Measurements from ENCODE around the gene BSN. TPM values are rescaled to one million over a fixed set of nuclear protein-coding genes. Genes with fewer than 3 reads are reported as not detected.
"Not testable (repeated sequence)": the region's sequence is repeated elsewhere in the genome, so short reads cannot be mapped to it uniquely, and the experiment has no call there.

The BSN gene
- total and polyA plus RNA-seq, 7 donors = under 0.01 to 0.81 (median 0.61) TPM; not detected in 1

DNA sequence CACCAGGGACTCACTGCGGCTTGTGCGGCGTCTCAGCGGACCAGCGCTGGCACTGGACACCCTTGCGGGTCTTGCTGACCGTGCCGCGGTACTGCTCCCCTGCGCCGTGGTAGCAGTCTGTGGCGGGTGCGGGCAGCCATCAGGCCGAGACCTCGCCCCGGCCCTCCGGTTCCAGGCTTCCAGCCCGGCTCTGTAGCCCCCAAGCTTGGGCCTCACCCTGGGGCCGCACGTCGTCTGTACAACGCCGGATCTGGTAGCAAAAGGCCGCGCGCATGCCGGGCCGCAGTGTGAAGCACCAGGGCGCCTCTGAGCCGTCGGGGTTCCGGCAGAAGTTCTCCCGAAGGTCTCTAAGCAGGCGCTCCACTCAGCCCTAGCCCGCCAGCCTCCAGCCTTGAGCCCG is 131.6 kb downstream of the BSN start:
- peaks cover 0 to 32% (median 25%) of the 10 kb centered on the region in 4 donors for H3K4me1 ChIP-seq
- intact Hi-C loops (cut with DNase I); H3K9me3 ChIP-seq; H3K4me3 ChIP-seq; H3K27ac ChIP-seq; DNase-seq: not testable (repeated sequence)
- peaks cover 10 to 38% (median 26%) of the 10 kb centered on the region in 4 donors for H3K36me3 ChIP-seq
- WGBS, 2 donors = 28 to 42% methylated on average over 35 to 36 of the region's 36 CpGs
- H3K27me3 ChIP-seq = peaks cover 0 to 28% (median 15%) of the 10 kb centered on the region in 3 donors

DNA sequence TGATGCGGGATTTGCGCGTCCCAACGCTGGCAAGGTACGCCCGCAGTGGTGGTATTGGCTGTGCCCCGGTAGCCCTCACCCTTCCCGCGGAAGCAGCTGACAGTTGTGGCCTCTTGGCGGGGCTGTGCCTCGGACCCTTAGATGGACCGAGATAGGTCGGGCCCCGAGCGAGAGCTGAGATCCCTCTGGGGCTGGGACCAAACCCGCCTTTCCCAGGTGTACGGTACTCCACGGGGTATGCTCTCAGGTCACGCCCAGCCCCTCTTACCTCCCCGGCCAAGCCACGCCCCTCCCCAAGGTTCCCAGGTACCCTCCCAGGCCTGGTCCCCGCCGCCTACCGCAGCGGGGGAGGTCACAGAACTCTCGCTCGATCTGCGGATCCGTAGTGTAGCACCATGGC is 132.1 kb downstream of the BSN start:
- Histone ChIP-seq H3K36me3 (peaks cover 6 to 33% (median 21%) of the 10 kb centered on the region in 4 donors), H3K4me1 (peaks cover 0 to 37% (median 30%) of the 10 kb centered on the region in 4 donors), H3K4me3 (peak overlapping the region in 3 of 4 donors; percentile 15 to 21 (median 19)), H3K27me3 (peaks cover 0 to 28% (median 15%) of the 10 kb centered on the region in 3 donors)
- peak; percentile 82 for DNase-seq
- H3K9me3 ChIP-seq; intact Hi-C loops (cut with DNase I); H3K27ac ChIP-seq: not testable (repeated sequence)
- WGBS, 2 donors = 3 to 5% methylated on average over 25 of the region's 29 CpGs

DNA sequence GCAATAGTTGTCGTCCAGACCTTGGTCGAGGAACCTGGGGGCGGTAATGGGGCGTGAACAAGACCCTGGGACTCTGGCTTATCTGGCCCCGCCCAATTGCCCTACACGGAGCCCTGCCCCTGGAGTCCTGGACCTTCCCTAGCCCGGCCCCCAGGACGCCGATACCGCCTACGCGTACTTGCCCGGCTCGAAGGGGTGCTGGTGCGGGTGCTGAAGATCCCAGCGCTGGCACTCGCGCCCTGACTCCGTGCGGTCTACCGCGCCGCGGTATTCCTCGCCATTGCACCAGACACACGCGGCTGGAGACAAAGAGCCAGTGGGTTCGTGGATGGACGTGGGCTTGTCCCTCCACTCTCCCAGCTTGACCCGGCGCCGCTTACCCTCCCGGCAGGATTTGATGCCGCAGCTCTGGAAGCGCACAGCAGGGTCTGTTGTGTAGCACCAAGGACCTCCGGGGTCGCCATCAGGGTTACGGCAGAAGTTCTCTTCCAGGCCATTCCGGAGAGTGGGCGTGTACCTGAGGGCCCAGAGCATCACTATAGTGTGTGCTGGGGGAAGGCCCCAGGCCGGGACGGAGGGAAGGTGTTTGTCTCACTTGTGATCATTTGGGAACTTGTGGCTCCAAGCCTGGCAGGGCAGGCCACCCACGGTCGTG is 132.6 kb downstream of the BSN start:
- WGBS, 2 donors = 7 to 15% methylated on average over 44 of the region's 44 CpGs
- H3K9me3 ChIP-seq; intact Hi-C loops (cut with DNase I); DNase-seq; H3K27ac ChIP-seq: not testable (repeated sequence)
- Histone ChIP-seq H3K27me3 (peaks cover 0 to 28% (median 15%) of the 10 kb centered on the region in 3 donors), H3K36me3 (peaks cover 6 to 27% (median 20%) of the 10 kb centered on the region in 4 donors), H3K4me1 (peaks cover 0 to 39% (median 34%) of the 10 kb centered on the region in 4 donors), H3K4me3 (peak overlapping the region in 3 of 4 donors; percentile 15 to 21 (median 19))

DNA sequence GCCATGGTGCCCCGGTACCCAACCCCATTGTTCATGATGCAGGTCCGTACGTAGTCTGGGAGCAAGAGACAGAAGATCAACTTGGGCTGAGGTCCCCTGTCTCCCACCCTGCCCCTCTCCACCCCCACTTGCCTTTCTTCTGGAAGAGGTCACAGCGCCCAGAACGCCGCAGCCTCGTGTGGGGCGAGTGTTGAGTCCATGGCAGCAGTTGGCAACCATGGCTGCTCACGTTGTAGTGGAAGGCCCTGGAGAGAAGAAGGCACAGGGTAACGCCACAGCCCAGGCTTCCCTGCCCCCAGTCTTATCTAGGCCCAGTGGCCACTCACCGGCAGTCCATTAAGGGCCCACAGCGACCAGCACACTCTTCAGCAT is 133.1 kb downstream of the BSN start:
- H3K36me3 ChIP-seq = peaks cover 6 to 22% (median 14%) of the 10 kb centered on the region in 4 donors
- H3K4me3 ChIP-seq; intact Hi-C loops (cut with DNase I); H3K9me3 ChIP-seq; H3K27ac ChIP-seq; DNase-seq: not testable (repeated sequence)
- peaks cover 0 to 39% (median 34%) of the 10 kb centered on the region in 4 donors for H3K4me1 ChIP-seq
- peaks cover 0 to 28% (median 15%) of the 10 kb centered on the region in 3 donors for H3K27me3 ChIP-seq
- WGBS, 2 donors = 90 to 94% methylated on average over 12 of the region's 12 CpGs

DNA sequence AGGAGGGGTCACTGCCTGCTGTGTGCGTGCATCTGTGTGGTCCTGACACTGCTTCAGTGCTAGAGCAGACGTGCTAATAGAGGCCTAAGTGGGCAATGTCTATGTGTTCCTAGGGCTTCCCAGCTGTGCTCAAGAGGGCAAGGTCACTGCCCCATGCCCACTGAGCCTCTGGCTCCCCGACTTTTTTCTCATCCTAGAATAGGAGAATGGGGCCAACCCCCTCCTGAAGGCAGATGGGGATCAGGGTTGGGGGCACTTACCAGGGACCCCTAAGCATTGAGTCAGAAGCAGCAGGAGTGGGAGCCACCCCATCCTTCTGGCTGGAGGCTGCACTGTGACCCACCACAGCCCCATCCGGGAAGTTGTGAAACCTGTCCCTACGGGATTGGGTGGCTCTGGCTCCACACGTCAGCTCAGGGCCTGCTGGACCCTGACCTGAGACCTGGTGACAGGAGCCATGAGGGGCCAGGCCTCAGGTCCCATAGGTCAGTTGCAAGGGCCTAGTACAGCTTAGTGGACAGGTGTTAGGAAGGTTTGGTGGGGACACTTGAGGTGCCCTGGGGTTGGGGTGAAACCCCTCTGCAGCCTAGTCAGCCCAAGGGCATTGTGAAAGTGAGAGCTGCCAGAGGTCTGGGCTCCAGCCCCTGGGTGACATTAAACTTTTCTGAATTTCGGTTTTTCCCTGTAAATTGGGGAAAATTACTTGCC is 134.2 kb downstream of the BSN start:
- WGBS, 2 donors = 42 to 74% methylated on average over 7 of the region's 7 CpGs
- H3K27me3 ChIP-seq = peaks cover 0 to 28% (median 15%) of the 10 kb centered on the region in 3 donors
- H3K9me3 ChIP-seq; intact Hi-C loops (cut with DNase I); DNase-seq: not testable (repeated sequence)
- H3K4me1 ChIP-seq = peaks cover 0 to 39% (median 34%) of the 10 kb centered on the region in 4 donors
- H3K36me3 ChIP-seq = peaks cover 3 to 11% (median 4%) of the 10 kb centered on the region in 4 donors
- peak overlapping the region; percentile 82 to 95 (median 86) for H3K4me3 ChIP-seq
- peak overlapping the region; percentile 64 to 81 (median 80) for H3K27ac ChIP-seq

DNA sequence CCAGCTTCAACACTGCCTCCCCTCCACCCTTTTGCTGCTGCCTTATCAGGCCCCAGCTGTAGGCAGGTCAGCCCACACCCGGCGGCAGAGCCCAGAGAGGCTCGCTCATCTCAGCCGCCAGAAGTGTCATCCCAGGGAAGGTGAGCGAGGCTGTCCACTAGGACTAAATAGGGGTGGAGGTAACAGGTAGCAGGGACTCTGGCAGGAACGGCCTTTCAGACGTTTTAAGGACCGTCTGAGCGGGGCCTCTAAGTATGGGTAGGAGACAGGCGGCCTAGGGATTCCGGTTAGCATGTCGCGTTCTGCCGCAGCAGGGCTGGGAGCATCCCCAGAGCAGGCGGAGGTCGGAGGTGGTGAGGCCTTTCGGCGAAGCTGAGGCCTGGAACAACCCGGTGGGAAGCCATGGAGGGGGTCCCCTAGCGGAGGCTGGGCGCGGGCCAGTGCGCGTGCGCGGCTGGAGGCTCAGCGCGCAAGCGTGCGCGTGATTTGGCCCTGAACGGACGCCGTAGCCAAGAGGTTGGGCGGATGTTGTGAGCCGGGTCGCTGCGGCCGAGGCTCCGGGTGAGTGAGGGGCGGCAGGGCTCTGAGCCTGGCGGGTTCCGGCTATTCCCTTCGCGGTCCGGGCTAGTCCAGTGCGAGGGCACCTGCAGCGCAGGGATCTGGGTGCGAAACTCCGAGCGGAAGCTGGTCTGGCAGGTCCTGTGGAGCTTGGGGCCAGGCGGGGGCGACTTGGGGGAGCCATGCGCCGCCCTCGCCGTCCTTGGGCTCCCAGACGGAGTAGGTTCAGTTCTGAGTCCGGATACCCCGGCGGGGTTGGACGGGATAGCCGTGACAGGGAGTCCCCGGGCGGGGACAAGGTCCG is 135.0 kb downstream of the BSN start, which contains the start of the genes MST1 and RNF123:
Gene MST1, minus strand, starts transcription at position 429 of the 862 bp plus-strand sequence. CDS start 783 bp downstream, outside the sequence.
Gene RNF123, plus strand, starts transcription at position 512 of the 862 bp plus-strand sequence. CDS start 1,609 bp downstream, outside the sequence.
- Histone ChIP-seq H3K9me3 (no peaks in the 10 kb centered on the region), H3K27me3 (peaks cover 0 to 28% (median 15%) of the 10 kb centered on the region in 3 donors), H3K27ac (peak within 1 kb of the TSS; percentile 64 to 81 (median 80)), H3K4me1 (peaks cover 0 to 39% (median 34%) of the 10 kb centered on the region in 4 donors), H3K4me3 (peak within 1 kb of the TSS; percentile 82 to 95 (median 86)), H3K36me3 (peaks cover 0 to 3% (median 0%) of the 10 kb centered on the region in 4 donors)
- intact Hi-C loops (cut with DNase I) = no loop called here
- no peak for TF ChIP-seq EP300 (IDR thresholded peaks at IDR 0.05)
- TF ChIP-seq, protein P1, sequence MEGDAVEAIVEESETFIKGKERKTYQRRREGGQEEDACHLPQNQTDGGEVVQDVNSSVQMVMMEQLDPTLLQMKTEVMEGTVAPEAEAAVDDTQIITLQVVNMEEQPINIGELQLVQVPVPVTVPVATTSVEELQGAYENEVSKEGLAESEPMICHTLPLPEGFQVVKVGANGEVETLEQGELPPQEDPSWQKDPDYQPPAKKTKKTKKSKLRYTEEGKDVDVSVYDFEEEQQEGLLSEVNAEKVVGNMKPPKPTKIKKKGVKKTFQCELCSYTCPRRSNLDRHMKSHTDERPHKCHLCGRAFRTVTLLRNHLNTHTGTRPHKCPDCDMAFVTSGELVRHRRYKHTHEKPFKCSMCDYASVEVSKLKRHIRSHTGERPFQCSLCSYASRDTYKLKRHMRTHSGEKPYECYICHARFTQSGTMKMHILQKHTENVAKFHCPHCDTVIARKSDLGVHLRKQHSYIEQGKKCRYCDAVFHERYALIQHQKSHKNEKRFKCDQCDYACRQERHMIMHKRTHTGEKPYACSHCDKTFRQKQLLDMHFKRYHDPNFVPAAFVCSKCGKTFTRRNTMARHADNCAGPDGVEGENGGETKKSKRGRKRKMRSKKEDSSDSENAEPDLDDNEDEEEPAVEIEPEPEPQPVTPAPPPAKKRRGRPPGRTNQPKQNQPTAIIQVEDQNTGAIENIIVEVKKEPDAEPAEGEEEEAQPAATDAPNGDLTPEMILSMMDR (IDR thresholded peaks at IDR 0.05) = no peak
- peak in 1 of 2 donors; percentile 18 for TF ChIP-seq POLR2A (IDR thresholded peaks at IDR 0.05)
- peak; percentile 52 to 85 (median 82) for TF ChIP-seq POLR2AphosphoS5 (IDR thresholded peaks at IDR 0.05)
- peak; percentile 93 for DNase-seq
- 1 to 2% methylated on average over 66 of the region's 66 CpGs for WGBS, 2 donors

DNA sequence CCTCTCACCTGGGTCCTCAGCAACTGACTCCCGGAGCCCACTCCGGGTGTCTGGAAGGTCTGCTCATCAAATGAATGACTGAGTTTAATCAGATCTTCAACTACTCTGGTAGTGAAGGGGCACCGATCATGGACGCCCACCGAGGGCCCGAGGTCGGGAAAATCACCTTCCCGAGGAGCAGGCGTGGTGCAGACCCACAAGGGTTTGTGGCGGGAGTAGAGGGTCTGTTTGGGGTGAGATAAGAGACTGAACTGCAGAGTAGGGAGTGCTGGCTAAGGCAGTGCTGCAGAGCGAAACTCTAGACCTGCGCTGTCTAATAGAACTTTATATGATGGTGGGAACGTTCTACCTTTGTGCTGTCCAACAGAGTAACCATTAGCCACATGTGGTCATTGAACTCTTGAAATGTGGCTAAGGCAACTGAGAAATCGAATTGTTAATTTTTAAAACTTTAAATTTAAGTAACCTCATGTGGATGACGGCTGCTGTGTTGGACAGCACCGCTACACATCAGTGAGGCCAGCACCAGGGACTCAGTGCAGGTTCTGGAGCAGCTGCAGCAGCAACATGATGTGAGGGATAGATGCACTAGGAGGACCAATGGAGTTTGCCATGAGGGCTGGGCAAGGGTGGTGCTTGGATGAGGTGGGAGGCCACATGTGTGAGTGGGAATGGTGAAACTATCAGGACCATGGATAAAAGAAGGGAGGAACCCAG is 135.8 kb downstream of the BSN start:
- H3K36me3 ChIP-seq; DNase-seq; intact Hi-C loops (cut with DNase I); H3K9me3 ChIP-seq: not testable (repeated sequence)
- H3K4me3 ChIP-seq = peak overlapping the region; percentile 82 to 95 (median 86)
- peaks cover 0 to 28% (median 15%) of the 10 kb centered on the region in 3 donors for H3K27me3 ChIP-seq
- H3K4me1 ChIP-seq = peaks cover 0 to 39% (median 34%) of the 10 kb centered on the region in 4 donors
- WGBS, 2 donors = 6 to 7% methylated on average over 16 of the region's 16 CpGs
- peak overlapping the region; percentile 64 to 81 (median 80) for H3K27ac ChIP-seq

DNA sequence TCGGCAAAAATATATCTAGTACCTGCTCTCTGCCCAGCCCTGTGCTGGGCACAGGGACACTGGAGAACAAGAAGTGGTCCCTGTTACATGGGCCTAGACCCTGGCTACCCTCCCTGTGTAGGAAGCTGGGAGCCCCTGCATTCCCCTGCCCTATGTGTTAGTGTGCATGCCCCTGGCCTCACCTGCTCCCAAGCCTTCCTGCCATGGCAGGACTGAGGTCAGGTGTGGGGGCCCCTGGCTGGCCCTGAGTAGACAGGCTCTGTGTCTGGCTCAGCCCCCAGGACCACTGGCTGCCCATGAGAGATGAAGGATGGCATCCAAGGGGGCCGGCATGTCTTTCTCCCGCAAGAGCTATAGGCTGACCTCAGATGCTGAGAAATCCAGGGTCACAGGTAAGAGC is 136.6 kb downstream of the BSN start:
- intact Hi-C loops (cut with DNase I); H3K9me3 ChIP-seq; DNase-seq; H3K27ac ChIP-seq; H3K36me3 ChIP-seq: not testable (repeated sequence)
- Histone ChIP-seq H3K4me3 (peak overlapping the region in 1 of 4 donors; percentile 84), H3K4me1 (peaks cover 0 to 37% (median 34%) of the 10 kb centered on the region in 4 donors), H3K27me3 (peaks cover 0 to 22% (median 15%) of the 10 kb centered on the region in 3 donors)
- 94 to 98% methylated on average over 3 of the region's 3 CpGs for WGBS, 2 donors

DNA sequence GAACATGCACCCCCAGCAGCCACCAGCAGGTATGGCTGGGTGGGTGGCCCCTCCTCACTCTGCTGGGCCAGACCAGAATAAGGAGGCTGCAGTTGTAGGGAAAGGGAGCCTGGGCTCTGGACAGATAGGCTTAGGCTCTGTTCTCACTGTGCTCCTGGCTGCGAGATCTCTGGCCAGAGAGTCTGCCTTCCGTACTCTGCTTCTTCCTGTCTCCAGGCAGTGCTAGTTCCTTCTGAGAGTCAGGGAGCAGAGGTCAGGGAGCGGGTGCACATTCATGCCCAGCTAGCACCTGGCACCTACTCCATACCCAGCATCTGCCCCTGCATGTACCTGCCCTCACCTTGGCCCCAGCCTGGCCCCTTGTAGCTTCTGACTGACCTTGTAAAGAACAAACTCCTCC is 137.2 kb downstream of the BSN start:
- peaks cover 0 to 32% (median 31%) of the 10 kb centered on the region in 4 donors for H3K4me1 ChIP-seq
- intact Hi-C loops (cut with DNase I); H3K9me3 ChIP-seq; DNase-seq; H3K27ac ChIP-seq; H3K36me3 ChIP-seq; H3K4me3 ChIP-seq: not testable (repeated sequence)
- WGBS, 2 donors = 54 to 87% methylated on average over 3 of the region's 3 CpGs
- peaks cover 0 to 16% (median 12%) of the 10 kb centered on the region in 3 donors for H3K27me3 ChIP-seq
